Hematopoietic multipotent progenitor cell treated with erythropoietin and hydrocortisone succinate and interleukin-3 and kit ligand, for 8 days (in vitro differentiated cells): ENCODE results near the gene PLXNA1.

Experiments
- DNase-seq: peaks from one replicate; pipeline ENCODE4 v3.0.0-alpha.2; 2015

PLXNA1 gene

DNA sequence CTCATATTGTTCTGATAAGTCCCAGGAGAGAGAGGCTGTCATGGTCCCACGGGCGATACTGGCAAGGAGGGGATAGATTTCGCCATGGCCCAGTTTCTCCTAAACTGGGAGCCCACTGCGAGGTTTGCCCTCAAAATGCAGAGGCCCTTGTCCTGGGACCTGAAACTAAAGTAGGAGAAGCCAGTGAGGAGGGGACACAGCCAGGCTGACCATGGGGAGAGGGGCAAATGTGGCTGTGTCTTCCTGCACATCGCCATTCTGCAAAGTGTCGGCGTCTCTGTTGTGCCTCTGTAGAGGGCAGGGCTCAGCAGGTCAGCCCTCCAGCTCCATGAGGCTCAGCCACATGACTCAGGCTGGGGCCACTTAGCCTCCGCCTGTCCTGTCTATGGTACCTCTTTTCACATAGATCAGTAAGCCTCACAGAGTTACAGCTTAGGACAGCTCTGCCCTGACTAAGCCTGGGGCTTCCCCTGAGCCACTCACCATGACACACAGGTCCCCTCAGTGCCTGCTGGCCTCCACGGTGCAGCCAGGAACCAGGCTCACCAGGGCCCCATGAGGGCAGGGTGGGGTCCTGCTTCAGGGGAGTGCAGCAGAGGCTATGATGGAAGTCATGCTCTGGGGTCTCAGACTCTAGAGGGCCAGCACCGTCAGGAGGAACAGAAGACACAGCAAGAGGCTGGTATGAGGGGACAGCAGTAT is 28.6 kb upstream of the PLXNA1 start:
- DNase-seq, result no peak

DNA sequence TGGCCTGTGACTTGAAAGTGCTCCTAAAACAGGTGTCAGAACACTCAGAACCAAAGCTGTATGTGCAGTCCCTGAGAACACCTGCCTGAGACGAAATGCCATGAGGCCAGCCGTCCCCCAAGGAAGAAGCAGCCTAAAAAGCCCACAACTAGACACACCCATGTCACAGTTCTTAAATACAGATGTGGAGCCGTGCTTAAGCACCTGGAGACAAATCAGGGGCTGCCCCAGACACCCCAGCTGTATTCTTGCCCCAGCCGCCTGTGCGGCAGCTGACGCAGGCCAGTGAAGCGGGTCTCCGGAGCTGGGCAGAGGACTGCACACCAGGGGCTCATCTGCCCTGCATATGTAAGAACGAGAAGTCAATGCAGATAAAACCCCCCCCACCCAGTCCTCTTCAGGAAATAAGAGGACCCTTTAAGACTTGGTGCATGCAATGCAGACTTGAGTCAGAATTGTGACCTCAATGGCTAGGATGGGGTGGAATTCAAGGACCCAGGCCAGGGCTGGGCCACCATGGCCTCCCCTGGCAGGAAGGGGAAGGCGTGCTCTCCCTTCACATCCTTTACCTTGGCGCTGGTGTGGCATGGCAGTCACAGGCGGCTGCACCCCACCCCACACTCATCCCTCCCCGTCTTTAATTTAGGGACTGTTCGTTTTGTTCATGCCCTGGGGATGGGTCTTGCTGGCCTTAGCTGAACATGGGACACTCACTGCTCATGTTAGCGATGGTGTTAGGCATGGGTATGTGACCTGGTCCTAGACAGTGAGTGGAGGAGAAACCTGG is 27.7 kb upstream of the PLXNA1 start:
- DNase-seq, result no peak

DNA sequence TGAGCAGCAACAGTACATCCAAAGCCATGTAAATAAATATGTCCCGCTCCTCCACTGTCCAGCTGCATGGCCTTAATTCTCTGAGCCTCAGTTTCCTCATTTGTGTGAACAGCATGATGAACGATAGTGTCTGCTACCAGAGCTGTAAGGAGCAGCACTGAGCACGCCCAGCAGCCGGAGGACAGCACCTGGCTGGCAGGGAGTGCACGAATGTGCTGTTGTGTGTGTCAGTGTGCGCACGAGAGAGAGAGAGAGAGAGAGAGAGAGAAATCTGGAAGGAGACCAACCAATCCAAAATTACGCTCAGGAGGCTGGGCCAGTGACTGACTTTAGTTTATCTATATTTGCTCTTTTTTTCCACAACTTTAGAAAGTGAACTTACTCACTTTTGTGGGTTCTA is 26.6 kb upstream of the PLXNA1 start:
- no peak for DNase-seq

DNA sequence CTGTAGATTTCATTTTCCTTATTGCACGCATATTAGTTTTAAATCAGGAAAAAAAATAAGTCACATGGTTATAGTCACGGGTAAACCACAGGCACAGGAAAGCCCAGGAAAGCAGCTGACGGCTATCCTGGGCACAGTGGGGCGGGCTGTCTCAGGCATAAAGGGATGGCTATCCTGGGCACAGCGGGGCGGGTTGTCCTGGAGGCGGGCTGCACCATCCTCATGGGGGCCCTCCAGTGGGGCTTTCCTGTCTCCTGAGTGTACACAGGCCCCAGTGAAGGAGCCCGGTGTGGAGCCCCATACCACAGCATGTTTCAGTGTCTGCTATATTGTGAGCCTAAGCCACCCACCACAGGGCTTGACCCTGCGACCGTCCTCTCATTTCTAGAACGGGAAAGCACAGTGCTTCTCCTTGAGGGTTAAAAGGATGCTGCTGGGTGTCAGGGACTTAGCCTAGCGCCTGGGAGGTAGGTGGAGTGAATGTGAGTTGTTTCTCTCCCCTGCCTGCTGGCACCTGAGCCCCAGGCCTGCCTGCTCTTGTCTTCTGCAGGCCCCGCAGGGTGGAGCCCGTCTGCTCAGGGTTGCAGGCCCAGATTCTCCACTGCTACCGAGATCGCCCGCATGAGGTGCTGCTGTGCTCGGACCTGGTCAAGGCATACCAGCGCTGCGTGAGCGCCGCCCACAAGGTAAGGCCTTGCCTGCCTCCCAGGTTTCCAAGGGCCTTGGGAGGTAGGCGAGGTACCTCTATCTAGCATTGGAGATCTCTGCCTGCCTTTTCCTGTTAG is 25.9 kb upstream of the PLXNA1 start:
- DNase-seq, result no peak

DNA sequence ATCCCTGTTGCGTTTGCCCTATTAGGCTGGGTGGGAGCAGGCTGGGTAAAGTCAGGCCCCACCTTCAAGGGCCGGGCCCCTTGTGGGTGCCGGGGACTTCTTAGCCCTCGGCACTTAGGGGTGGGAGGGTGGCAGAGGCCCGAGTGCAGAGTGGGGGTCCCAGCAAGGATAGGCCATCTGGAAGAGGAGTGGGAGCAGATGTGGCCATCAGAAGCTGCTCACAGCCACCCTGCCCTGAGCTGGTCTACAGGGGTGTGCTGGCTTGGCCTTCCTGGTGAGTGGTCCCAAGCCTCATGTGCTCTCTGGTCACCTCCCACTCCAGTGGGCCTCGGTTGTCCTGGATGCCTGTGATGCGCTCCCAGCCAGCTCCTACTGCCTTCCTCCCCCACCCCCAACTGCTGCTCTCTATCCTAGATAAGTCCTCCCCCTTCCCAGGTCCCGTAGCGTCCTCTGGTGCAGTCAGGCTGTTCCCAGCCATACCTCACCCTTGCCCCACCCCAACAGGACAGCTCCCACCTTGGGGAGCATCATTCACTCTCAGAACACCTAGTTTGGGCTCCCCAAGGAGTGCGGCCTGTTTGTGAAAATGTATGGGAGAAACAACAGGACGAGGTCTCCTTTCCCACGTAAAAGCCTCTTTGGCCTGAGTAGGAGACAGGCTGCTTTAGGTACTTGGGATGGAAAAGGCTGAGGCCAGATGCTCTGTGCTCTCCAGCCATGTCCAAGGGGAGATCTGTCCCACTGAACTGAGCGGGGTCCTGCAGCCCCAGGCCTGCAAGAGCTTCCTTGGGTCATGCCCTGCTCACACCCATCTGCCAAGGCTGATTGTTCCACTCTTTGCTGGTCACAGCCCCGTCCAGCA is 24.9 kb upstream of the PLXNA1 start:
- no peak for DNase-seq

DNA sequence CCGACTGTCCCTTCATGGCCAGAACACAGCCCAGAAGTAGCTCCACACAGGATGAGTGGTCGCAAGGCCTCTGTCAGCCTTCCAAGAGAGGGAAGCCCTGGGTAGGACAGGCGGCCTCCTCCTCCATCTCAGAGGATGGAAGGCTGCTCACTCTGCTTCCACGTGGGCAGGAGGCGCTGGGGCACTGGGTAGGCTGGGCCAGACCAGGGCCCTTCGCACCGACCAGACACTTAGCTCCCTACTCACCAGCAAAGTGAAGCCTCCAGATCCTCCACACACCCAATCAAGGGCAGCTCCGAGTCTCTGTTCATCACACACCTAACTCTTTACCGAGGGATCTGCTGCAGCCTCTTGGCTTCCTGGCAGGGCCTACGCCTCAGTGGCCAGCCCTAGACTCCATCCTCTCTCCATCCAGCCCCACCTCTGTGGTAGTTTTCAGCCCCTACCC is 24.3 kb upstream of the PLXNA1 start:
- no peak for DNase-seq

DNA sequence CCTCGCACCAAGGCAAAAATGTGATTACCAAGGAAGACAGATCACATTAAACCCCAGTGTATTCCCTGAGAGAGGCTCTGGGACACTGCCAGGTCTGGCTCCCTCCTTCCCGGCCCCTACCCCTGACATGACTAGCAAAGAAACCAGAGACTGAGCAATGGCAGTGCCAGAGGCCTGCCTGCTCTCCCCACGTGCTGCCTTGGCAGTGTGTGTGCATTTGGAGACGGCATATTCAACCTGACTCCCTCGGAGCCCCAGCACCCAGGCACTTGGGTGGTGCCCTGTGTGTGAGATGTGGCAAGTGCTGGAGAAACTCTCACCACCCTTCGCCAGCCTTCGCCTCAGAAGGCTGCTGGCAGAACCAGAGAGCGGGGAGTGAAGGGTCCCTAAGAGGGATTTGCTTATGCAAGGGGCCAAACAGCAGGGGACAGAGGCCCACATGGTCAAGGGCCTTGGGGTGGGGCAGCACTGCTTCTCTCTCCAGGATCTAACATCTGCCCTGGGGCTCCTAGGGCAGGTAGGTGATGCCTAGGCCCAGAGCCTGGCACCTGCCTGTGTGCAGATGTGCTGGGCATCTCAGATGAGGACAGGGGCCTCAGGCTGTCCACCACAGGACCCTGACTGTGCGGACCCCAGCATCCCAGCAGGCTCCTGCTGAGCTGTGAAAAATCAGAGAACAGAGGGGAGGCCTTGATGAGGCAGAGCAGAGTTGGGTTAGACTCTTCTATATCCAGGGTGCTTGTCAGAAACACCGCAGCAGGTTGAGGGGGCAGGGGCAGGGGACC is 23.6 kb upstream of the PLXNA1 start:
- no peak for DNase-seq

DNA sequence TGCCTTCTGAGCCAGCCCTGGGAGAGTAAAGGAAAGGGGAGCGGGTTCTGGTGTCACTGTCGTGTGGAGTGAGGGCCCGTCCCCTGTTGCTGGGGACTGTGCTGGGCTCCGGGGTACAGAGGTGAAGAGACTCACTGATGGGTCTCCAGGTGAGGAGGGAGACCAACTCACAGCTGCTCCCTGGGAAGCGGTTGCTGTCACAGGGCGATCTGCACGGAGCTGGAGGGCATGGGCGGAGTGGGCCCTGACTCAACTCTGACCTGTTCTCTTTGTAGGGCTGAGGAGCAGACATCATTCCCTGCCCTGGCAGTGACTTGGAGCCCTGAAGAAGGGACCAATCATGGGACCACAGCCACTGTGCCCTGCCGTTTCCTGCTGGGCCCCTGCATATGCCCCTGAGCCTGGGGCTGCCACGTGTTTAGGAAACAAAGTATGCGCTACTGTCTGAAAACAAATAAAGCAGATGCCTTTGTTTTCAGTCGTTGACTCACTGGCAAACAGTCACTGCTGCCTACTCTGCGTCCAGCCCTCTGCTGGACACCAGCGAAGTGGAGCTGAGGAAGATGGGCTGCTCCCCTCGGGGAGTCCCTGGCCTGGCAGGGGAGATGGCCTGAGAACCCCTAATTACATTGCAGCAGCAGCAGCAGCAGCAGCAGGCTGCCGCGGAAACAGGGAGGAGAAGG is 22.9 kb upstream of the PLXNA1 start:
- DNase-seq, result no peak

DNA sequence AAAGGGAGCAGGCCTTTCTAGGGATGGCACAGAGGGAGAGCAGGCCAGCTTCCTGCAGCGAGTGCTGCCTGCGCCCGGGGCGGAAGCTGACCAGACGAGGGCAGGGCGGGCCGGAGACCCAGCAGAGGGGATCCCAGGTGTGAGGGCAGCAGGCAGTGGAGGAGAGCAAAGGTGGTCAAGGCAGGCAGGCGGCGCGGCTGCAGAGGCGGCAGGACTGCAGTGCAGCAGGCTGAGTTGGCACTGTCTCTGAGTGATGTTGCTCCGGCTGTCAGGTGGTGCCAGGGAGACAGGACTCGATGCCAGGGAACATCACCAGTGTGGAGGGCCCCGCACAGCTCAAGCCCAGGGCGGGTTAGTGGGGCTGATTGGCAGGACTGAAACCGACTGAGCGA is 22.3 kb upstream of the PLXNA1 start:
- DNase-seq, result no peak

DNA sequence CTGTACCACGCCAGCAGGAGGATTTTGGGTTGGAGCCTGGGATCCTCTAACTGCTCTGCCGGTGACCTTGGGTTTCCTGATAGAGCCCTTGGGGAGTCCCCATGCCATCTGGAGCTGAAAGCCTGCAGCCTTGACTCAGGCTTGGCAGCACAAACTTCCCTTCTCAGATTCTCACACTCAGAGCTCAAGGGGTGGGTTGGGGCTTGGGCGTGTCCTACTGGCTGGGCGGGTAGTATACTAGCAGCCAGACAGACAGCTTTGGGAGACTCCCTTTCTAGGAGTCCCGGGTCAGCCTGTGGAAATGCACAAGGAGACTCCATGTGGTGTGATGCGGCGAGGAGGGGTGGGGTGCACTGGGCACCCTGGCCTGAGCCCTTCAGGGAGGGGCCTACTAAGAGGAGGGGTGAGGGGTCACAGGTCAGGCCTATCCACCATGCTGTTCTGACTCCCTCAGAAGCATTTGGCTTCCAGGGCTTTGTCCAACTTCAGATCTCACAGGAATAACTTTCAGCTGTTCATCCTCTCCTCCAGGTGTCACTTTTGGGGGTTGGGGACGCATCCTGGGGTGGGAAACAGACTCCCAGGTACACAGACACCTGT is 21.6 kb upstream of the PLXNA1 start:
- peak; percentile 37 for DNase-seq

DNA sequence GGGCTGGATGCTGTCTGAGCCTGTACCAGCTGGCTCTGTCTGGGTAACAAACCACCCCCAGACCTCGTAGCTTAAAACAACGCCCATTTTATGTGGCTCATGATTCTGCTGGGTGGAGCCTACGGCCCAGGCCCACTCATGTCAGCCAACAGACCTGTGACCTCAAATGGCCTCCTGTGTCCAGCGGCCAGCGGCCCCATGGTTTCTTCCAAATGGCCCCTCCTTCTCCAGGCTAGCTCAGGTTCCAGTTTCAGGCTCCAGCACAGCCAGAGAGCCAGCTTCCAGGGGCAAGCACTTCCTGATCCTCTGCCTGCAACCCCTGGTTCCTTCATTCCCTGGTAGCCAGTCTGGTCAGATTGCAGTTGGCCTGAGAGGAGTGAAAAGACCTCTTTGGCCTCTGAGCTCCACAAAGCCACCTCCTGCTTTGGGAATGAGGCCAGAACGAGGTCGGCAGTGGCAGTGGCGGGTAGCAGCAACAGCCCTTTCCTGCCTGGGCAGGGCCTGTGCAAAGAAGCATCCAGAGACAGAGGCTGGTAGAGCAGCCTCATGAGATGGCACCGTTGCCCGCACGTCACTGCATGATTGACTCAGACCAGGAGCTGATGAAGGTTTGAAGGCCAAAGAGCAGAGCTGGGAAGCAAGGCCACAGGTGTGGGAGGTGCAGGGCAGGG is 21.0 kb upstream of the PLXNA1 start:
- no peak for DNase-seq

DNA sequence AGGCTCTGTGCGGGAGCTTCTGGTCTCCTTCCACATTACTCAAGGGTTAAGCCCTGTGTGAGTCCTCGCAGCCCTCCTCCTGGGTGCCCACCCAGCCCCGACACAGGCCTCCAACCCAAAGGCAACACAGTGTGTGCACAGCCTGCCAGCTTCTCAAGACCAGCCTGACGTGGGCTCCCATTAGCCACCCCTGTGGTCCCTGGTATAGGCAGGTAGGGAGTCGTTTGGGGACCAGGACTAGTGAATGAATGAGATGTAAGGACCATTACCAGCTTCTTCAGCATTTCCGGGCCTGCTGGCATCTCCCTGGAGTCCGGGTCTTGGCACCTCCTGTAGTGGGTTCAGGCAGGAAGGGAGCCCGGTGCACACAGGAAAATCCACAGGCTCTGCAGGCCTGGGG is 20.2 kb upstream of the PLXNA1 start:
- no peak for DNase-seq

DNA sequence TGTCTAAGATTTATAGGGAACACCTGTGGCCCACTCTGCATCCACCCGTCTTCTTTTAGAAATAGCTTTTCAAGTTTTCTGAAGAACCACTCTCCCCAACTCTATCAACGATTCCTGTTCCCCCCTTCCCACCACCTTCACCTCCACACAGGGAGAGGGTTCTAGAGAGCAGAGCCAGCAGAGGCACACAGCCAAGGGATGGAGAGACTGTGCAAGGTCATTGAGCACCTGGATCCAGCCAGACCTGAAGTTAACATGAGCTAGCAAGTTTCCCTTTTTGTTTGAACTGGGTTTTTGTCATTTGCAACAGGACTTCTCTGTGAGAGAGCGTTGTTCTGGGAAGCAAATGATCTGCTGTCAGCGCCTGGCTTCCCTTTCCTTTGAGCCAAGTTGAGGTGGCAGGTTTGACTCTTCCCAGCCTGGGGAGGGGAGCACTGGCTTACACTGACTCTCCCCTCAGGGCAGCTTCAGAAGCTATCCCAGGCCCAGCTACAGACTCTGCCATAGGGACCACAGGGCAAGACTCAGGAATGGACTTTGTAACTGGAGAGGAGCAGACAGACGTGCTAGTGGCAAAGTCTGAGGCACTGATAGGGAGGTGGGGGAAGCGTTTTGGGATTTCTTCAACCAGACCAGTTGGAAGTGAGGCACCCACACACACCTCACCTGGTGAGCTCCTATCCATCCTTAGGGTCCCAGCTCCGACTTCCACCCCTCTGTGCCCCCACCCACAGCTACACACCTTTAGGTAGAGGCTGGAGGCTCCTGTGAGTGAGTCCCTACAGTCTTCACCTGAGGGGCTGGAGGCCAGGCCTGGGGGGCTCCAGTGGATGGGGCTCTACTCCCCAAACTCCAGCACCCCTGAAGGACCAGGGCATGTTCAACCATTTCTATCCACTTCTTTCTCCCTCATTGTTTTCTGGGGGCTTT is 19.4 kb upstream of the PLXNA1 start:
- no peak for DNase-seq

DNA sequence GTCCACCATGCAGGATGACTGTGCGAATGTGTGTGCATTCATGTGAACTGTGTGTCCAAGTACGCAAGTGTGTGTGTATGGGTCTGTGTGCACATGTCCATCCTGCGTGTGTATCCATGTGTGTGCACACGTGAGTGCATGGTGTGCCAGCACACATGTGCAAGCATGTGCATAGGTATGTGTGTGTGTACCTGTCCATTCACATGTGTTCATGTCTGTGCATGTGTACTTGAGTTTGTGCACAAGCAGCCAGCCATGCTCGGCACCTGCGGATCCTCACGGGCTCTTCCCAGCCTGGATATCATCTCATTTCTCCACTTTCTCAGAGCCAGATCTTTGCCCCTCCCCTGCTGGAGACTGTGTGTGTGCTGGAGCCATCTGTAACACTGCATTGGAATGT is 18.7 kb upstream of the PLXNA1 start:
- DNase-seq, result no peak

DNA sequence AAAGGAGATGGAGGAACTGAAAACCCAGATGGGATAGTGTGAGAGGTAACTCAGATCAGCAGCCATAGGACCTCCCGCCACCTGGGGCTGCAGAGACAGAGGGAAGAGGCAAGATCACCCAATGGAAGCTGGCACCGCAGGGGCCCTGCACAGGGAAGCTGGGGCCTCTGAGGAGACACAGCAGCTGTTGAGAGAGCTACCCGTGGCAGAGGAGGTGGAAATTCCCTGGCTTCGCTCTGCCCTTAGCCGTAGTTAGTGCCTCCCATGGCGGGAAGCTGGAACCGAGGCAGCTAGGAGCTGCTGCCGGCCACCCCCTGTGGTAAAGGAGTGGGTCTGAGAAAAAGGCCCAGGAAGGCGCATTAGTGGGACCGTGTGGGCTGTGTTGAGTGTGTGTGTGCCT is 18.0 kb upstream of the PLXNA1 start:
- DNase-seq, result no peak

DNA sequence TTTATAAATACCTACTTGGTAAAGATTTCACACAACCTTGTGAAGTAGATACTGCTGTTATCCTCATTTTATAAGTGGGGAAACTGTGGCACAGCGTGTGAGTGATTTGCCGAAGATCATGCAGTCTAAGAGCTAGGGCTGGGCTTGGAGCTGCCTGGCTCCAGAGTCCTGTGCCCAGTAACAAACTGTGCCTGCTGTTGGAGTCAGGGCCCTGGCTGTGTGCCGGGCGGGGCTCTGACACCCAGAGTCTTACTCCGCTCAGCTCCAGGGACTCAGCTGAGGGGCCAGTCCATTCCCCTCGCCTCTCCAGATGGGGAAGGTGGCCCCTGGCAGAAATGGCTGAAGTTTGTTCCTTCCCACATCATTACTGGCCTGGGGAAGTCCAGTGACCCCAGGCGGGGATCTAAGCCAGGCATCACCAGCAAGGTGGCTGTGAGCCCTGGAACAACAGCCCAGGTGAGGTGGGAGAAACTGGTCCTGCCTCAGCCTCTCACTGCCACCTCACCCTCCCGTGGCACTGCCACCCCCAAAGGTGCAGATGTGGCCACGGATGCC is 17.3 kb upstream of the PLXNA1 start:
- DNase-seq, result no peak

DNA sequence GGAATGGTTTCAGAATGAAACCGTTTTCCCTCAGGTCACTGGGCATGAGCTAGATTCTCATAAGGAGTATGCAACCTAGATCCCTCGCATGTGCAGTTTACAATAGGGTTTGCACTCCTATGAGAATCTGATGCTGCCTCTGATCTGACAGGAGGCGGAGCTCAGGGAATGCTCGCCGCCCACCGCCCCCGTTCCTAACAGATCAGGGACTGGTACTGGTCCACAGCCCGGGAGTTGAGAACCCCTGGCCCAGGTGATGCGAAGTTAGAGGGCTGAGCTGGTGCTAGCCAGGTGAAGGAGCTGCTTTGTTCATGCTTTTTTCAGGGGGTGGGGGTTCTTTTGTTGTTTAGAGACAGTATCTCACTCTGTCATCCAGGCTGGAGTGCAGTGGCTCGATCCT is 15.5 kb upstream of the PLXNA1 start:
- DNase-seq, result no peak
